ENCODE results near the gene TCF12.

Gene TCF12

GRCh38 chr15:57057134-57057930 lies 138.9 kb downstream of the TCF12 start:
- no peak for DNase-seq

- DNase-seq = no peak
These were observed 140.7 kb downstream of the TCF12 start for GRCh38 chr15:57059026-57059660.

GRCh38 chr15:57060799-57061198 lies 142.4 kb downstream of the TCF12 start:
- DNase-seq = no peak

GRCh38 chr15:57061281-57061680 lies 142.8 kb downstream of the TCF12 start:
- DNase-seq = no peak

GRCh38 chr15:57061696-57062095 lies 143.3 kb downstream of the TCF12 start:
- DNase-seq = no peak

GRCh38 chr15:57064033-57064432 lies 145.6 kb downstream of the TCF12 start:
- no peak for DNase-seq

- DNase-seq = no peak
These were observed 151.0 kb downstream of the TCF12 start for GRCh38 chr15:57069423-57069822.

GRCh38 chr15:57070674-57071073 lies 152.2 kb downstream of the TCF12 start:
- DNase-seq = no peak

- no peak for DNase-seq
These were observed 161.0 kb downstream of the TCF12 start for GRCh38 chr15:57079446-57079845.

- DNase-seq = no peak
These were observed 161.6 kb downstream of the TCF12 start for GRCh38 chr15:57079931-57080620.

GRCh38 chr15:57082054-57082728 lies 163.7 kb downstream of the TCF12 start:
- no peak for DNase-seq

GRCh38 chr15:57084192-57084591 lies 165.7 kb downstream of the TCF12 start:
- DNase-seq = no peak

GRCh38 chr15:57085267-57085666 lies 166.8 kb downstream of the TCF12 start:
- no peak for DNase-seq

- DNase-seq = no peak
These were observed 168.5 kb downstream of the TCF12 start for GRCh38 chr15:57086857-57087427.

- DNase-seq = no peak
These were observed 171.5 kb downstream of the TCF12 start for GRCh38 chr15:57089815-57090495.

GRCh38 chr15:57090496-57090859 lies 172.0 kb downstream of the TCF12 start:
- DNase-seq = no peak

- DNase-seq = no peak
These were observed 173.2 kb downstream of the TCF12 start for GRCh38 chr15:57091636-57092035.

- DNase-seq = no peak
These were observed 173.8 kb downstream of the TCF12 start for GRCh38 chr15:57092252-57092651.

GRCh38 chr15:57094321-57095257 lies 176.1 kb downstream of the TCF12 start:
- DNase-seq = no peak

- DNase-seq = no peak
These were observed 177.5 kb downstream of the TCF12 start for GRCh38 chr15:57095896-57096295.

GRCh38 chr15:57097246-57097645 lies 178.8 kb downstream of the TCF12 start:
- no peak for DNase-seq

All from right hindlimb (tissue), 1 donor.